Gastrocnemius medialis (tissue), 4 donors: ENCODE measurements around the gene FGF9. TPM values are rescaled to one million over a fixed set of nuclear protein-coding genes. Genes with fewer than 3 reads are reported as not detected.
A peak's percentile ranks its signal among the peaks of the same experiment; 100 is the strongest.

ENCODE experiments used
- ATAC-seq, 2 donors: fragments of 150-250 bp; one replicate each; pipeline ENCODE4 v1.9.1; 2016
- DNase-seq, 2 donors: peaks; one replicate each; pipeline ENCODE4 v3.0.0-alpha.2; 2019
- H3K27ac ChIP-seq, 4 donors: fragments of 200-600 bp; sonication (generic); 1 replicate in 1 of 4; 2 replicates in 3 of 4; pipeline ENCODE4 v1.5.1; 2016 to 2018; ENCODE audit warnings: mild to moderate bottlenecking in 2 of 4, moderate library complexity in 1 of 4
- H3K27me3 ChIP-seq, 3 donors: fragments of 200-600 bp; sonication (generic) in 2 of 3; 1 replicate in 1 of 3; 2 replicates in 2 of 3; pipeline versions ENCODE4 v1.5.1 to v1.6.0; 2016 to 2019; ENCODE audit warnings: mild to moderate bottlenecking in 1 of 3, moderate library complexity in 1 of 3
- H3K36me3 ChIP-seq, 2 donors: fragments of 200-600 bp; sonication (generic) in 1 of 2; one replicate each; pipeline ENCODE4 v1.5.1; 2017 to 2018
- H3K4me1 ChIP-seq, 2 donors: fragments of 200-600 bp; sonication (generic) in 1 of 2; one replicate each; pipeline ENCODE4 v1.5.1; 2016 to 2017; ENCODE audit warnings: mild to moderate bottlenecking in 2 of 2
- H3K4me3 ChIP-seq, 4 donors: fragments of 200-600 bp; sonication (generic) in 3 of 4; 1 replicate in 1 of 4; 2 replicates in 3 of 4; pipeline ENCODE4 v1.5.1; 2016 to 2019; ENCODE audit warnings: mild to moderate bottlenecking in 2 of 4
- H3K9me3 ChIP-seq, 3 donors: fragments of 200-600 bp; sonication (generic) in 2 of 3; 1 replicate in 1 of 3; 2 replicates in 2 of 3; pipeline ENCODE4 v1.5.1; 2016 to 2019
- CTCF ChIP-seq, 5 experiments: fragments of 450-650 bp in 3 of 5; fragments of 200-600 bp in 2 of 5; sonication (generic) in 2 of 5; IDR thresholded peaks in 4 of 5; conservative IDR thresholded peaks in 1 of 5; 1 replicate in 4 of 5; 2 replicates in 1 of 5; pipeline ENCODE4 v1.5.1; 2016 to 2019; ENCODE audit warnings: antibody characterized with exemption in 5 of 5, mild to moderate bottlenecking in 3 of 5, moderate library complexity in 3 of 5
- POLR2A ChIP-seq, 2 donors: fragments of 450-650 bp; IDR thresholded peaks; one replicate each; pipeline ENCODE4 v1.6.1; 2017; ENCODE audit warnings: antibody characterized with exemption in 2 of 2, mild to moderate bottlenecking in 2 of 2, moderate library complexity in 2 of 2
- in situ Hi-C, 4 donors: fragments of 200-750 bp; cut with MboI; loops; one replicate each; pipeline versions ENCODE4 v1.15.0 to v1.8.0; 2017; ENCODE audit warnings: low sequenced_read_pairs in 4 of 4
- intact Hi-C: fragments of 100-400 bp; cut with DNase I; formaldehyde crosslinking; loops from one replicate; pipeline ENCODE4 v1.15.1; 2023; ENCODE audit warnings: low total_unique reads
- total RNA-seq, 4 donors: library from RNA; depleted of rRNA; stranded (reverse); fragments of >200 nt; gene quantifications; one replicate each; pipeline versions ENCODE4 v1.1.0 to v1.2.3, GENCODE V29; 2016

Gene FGF9
- total RNA-seq, 4 donors from 2014 or later = 0.16 to 0.38 (median 0.25) TPM; not detected in 1

DNA sequence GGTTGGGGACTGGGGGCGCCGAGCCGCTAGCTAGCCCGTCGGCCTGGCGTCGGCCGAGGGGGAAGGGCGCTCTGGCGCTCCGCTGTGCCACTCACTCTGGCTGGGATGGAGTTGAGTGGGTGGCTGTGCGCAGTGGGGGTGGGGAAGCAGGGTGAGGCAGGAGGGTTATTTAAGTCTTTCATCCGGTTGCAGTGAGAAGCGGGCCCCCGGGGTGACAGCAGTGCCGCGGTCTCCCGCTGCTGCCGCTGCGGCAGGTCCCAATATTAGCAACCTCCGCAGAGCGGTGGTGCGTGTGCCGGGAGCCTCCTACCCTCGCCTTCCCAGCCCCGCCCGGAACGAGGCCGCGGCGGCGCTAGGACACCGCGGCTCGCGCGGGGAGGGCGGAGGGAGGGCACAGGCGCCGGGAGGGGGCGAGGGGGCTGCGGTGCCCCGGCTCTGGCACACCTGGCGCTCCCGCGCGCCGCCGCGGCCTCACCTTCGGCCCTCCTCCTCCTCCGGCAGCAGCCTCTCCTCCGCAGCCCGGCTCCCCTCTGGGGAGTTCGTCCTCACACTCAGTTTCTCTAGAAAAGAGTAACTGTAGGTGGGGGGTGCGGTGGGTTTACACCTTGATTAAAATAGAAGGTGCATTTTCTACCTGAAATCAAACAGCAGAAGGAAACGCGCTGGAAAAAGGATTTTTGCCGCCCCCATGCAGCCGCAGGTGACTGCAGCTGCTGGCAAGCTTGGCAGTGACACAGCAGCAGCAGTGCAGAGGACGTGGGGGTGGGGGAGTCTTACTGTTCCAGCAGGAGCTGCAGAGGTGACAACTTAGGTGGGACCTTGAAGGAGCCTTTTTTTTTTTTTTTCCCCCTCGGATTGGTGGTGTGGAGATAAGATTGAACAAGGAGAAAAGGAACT is 4.5 kb downstream of the FGF9 start:
- TF ChIP-seq POLR2A (IDR thresholded peaks at IDR 0.05) (peak; percentile 35 to 43), CTCF (IDR thresholded peaks at IDR 0.05 in 4 of 5, conservative IDR thresholded peaks at IDR 0.05 in 1 of 5) (no peak)
- peak; percentile 16 to 43 for ATAC-seq
- peak overlapping the region; percentile 24 to 80 (median 76) for H3K27ac ChIP-seq
- H3K27me3 ChIP-seq = peaks cover 11 to 36% (median 18%) of the 10 kb centered on the region in 3 donors
- intact Hi-C loops = loop anchor here (5.0 kb wide), 1 partner anchor 87 kb away; no protein-coding TSS in a partner anchor
- peaks cover 19 to 28% of the 10 kb centered on the region in 2 donors for H3K4me1 ChIP-seq
- H3K36me3 ChIP-seq = no peaks in the 10 kb centered on the region
- DNase-seq = no peak
- H3K4me3 ChIP-seq = peak overlapping the region; percentile 63 to 83 (median 72)
- in situ Hi-C loops = no loop called here
- H3K9me3 ChIP-seq = no peaks in the 10 kb centered on the region

GRCh38 chr13:21676611-21677021 is 5.7 kb downstream of the FGF9 start:
- Histone ChIP-seq H3K27me3 (peaks cover 11 to 35% (median 18%) of the 10 kb centered on the region in 3 donors), H3K9me3 (no peaks in the 10 kb centered on the region), H3K4me1 (peaks cover 18 to 23% of the 10 kb centered on the region in 2 donors), H3K36me3 (no peaks in the 10 kb centered on the region), H3K27ac (peak overlapping the region; percentile 24 to 80 (median 76)), H3K4me3 (no peak overlapping the region)
- ATAC-seq (no peak), DNase-seq (no peak)
- in situ Hi-C loops = no loop called here
- intact Hi-C loops = loop anchor here (5.0 kb wide), 1 partner anchor 86 kb away; no protein-coding TSS in a partner anchor
- TF ChIP-seq POLR2A (IDR thresholded peaks at IDR 0.05) (no peak), CTCF (IDR thresholded peaks at IDR 0.05 in 4 of 5, conservative IDR thresholded peaks at IDR 0.05 in 1 of 5) (no peak)

DNA sequence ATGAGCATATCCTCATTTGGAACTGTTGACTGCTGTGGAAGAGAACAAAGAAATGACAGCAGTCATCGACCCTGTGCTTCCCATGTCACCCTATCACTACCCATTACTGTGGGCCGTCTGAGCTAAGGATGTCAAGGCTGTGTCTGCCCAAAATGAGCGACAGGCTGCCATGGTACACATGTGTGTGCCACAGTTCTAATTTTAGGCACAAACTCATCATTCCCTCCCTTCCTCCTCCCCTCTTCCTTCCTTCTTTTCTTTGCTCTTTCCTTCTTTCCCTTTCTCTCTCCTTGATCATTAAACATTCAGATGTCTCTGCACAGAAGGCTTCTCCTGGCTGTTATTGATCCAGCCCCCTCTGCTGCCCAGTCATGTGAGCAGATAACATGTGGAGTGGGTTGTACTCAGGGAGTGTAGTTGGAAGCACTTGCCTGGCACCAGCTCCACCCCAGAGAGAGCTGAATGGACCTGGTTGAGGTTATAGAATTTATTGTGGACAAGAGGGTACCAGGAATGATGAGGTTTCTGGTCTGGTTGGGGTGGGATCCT is 6.3 kb downstream of the FGF9 start:
- Histone ChIP-seq H3K4me1 (peaks cover 13 to 18% of the 10 kb centered on the region in 2 donors), H3K9me3 (no peaks in the 10 kb centered on the region), H3K27me3 (peaks cover 9 to 29% (median 13%) of the 10 kb centered on the region in 3 donors), H3K27ac (peak overlapping the region; percentile 24 to 80 (median 76)), H3K36me3 (no peaks in the 10 kb centered on the region), H3K4me3 (no peak overlapping the region)
- in situ Hi-C loops (no loop called here), intact Hi-C loops (loop anchor here (5.0 kb wide), 1 partner anchor 85 kb away; no protein-coding TSS in a partner anchor)
- DNase-seq (no peak), ATAC-seq (peak in 1 of 2 donors; percentile 44)
- TF ChIP-seq POLR2A (IDR thresholded peaks at IDR 0.05) (no peak), CTCF (IDR thresholded peaks at IDR 0.05 in 4 of 5, conservative IDR thresholded peaks at IDR 0.05 in 1 of 5) (no peak)

DNA sequence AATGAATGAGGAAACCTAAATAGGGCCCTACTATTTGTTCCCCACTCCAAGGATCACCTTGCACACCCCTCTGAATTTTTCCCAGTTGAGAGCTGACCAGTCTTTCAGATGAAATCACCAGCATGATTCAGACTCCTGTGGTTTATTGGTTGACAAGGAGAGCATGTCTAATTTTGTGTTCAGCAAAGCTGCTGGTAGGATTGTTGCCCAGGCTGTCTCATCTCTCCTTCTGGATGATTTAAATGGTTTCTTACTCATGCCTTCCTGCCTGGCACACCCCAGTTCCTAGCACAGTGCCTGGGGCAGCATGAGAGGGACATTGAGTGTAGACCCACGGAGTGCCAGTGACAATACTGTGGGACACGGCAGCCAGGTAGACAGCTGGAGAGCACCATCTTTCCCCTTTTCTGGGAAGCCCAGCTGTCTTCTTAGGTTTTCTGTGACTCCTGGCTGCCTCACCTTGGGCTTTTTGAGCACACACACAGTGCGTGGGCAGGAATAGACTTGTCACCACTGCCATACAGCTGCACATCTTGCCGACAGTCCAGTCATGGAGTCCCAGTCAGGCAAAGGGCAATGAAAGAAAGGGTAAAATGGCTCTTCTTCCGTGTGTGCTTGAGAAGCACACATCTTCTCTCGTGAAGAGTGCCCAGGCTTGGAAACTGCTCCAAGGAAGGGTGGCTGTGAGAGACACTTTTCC is 12.3 kb downstream of the FGF9 start:
- in situ Hi-C loops (no loop called here), intact Hi-C loops (no loop called here)
- Histone ChIP-seq H3K4me1 (peaks cover 0 to 4% of the 10 kb centered on the region in 2 donors), H3K4me3 (no peak overlapping the region), H3K27me3 (no peaks in the 10 kb centered on the region), H3K27ac (peak overlapping the region; percentile 43 to 82 (median 64)), H3K9me3 (no peaks in the 10 kb centered on the region), H3K36me3 (no peaks in the 10 kb centered on the region)
- peak; percentile 93 to 94 for ATAC-seq
- DNase-seq = peak; percentile 40 to 56
- TF ChIP-seq CTCF (IDR thresholded peaks at IDR 0.05 in 4 of 5, conservative IDR thresholded peaks at IDR 0.05 in 1 of 5) (no peak), POLR2A (IDR thresholded peaks at IDR 0.05) (no peak)
